GM12872 (cell line): ENCODE results near the gene APOL5.

ENCODE experiments used
- CTCF ChIP-seq: IDR thresholded peaks from 3 replicates; pipeline ENCODE4 v1.5.1; 2011; ENCODE audit warnings: low read depth, mild to moderate bottlenecking, low read length, moderate library complexity; ENCODE audit not compliant: insufficient read depth

The APOL5 gene

GRCh38 chr22:35731321-35731720 is 13.6 kb downstream of the APOL5 start:
- TF ChIP-seq CTCF, result no peak

- no peak for TF ChIP-seq CTCF
Measured at GRCh38 chr22:35732116-35732515, 14.4 kb downstream of the APOL5 start.

- TF ChIP-seq CTCF, result no peak
Measured at GRCh38 chr22:35733036-35733435, 15.4 kb downstream of the APOL5 start.

- TF ChIP-seq CTCF, result no peak
Measured at GRCh38 chr22:35733791-35734516, 16.3 kb downstream of the APOL5 start.

- TF ChIP-seq CTCF, result no peak
Measured at GRCh38 chr22:35734517-35734827, 16.8 kb downstream of the APOL5 start.

GRCh38 chr22:35735542-35735941 is 17.9 kb downstream of the APOL5 start:
- no peak for TF ChIP-seq CTCF

- TF ChIP-seq CTCF, result no peak
Measured at GRCh38 chr22:35736166-35736565, 18.5 kb downstream of the APOL5 start.
